ENCODE measurements around the gene PLXNA2. TPM values are rescaled to one million over a fixed set of nuclear protein-coding genes. Genes with fewer than 3 reads are reported as not detected.

PLXNA2 gene
- total RNA-seq, 1 donor from 2014 or later = 9.3 TPM

DNA sequence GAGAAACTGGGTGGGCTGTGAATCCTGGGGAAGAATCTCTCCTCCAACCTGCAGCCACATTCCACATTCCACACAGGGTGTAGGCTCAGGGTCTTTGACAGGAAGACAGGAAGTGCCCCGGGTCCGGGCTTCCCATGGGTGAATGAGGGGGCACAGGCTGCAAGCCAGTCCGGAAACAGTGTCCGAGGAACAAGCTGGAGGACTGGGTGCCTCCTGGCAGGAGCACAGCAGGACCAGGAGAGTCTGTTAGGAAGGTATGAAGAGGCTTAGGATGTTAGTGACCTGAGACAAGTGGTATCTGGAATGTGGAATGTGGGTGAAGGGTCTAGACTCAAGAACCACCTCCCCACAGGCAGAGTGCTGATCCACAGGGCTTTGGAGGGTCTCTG, 212.3 kb downstream of the PLXNA2 start:
- ATAC-seq (no peak), DNase-seq (ENCODE audit: low spot score) (no peak)

DNA sequence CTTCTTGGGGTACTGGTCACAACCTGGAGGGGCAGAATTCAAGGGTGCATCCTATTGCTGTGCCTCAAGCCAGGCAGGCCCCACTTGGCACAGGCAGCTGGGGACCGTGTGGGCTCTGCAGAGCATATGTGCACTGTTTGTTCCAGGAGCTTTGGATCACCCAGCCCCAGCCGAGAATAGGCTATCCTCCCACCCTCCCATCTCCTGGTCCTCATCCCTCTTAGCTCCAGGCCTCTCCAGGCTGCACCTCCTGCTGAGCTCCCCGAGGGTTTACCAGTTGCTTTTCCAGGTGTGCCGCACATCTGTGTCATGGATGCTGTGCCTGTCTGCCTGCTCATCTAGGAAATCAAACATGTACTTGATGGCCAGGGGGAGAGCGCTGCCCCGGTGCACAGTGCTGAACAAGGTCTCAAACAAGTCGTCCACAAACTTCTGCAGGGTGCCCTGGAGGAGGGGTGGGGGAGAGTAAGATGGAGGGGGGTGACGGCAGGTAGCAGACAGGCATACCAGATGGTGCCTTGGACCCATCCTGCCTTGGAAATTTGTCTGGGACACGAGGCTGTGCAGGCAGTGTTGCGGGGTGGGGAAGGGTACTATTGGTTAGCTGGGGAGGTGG, 212.8 kb downstream of the PLXNA2 start:
- ATAC-seq = no peak
- no peak for DNase-seq (ENCODE audit: low spot score)

DNA sequence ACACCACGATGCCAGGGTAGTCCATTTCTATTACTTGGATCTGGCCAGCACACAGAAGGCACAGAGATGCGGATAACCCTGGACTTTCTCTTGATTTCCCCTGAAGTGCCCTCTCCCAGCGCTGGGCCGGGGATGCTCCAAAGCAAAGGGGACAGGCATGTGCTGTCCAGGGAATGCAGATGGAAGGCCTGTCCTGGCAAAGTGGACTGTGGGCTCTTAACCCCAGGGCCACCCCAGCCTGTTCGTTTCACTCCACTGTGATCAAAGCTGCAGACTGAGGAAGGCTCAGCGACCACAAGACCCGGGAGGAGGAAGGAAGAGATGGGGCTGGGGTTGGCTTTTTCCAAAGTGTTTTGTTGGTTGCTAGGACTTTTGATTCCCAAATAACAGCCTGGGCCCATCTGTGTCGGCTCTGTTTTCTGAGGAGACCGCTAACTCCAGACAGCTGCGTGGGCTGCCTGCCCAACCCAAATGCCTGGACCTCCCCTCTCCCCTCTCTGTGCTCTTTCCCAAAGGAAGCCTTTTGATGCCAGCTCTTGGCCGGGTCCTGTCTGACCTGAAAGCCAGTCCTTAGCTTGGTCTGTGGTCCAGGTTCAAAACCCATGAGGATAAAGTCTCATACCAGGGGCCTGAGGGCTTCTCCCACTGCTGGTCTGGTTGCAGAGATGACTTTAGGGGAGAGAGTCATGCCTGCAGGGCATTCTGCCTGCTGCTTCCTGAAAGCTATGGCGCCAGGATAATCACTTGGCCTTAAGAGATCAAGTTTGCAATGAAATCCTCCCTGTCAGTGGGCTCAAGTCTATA, 213.7 kb downstream of the PLXNA2 start:
- ATAC-seq (no peak), DNase-seq (ENCODE audit: low spot score) (no peak)

DNA sequence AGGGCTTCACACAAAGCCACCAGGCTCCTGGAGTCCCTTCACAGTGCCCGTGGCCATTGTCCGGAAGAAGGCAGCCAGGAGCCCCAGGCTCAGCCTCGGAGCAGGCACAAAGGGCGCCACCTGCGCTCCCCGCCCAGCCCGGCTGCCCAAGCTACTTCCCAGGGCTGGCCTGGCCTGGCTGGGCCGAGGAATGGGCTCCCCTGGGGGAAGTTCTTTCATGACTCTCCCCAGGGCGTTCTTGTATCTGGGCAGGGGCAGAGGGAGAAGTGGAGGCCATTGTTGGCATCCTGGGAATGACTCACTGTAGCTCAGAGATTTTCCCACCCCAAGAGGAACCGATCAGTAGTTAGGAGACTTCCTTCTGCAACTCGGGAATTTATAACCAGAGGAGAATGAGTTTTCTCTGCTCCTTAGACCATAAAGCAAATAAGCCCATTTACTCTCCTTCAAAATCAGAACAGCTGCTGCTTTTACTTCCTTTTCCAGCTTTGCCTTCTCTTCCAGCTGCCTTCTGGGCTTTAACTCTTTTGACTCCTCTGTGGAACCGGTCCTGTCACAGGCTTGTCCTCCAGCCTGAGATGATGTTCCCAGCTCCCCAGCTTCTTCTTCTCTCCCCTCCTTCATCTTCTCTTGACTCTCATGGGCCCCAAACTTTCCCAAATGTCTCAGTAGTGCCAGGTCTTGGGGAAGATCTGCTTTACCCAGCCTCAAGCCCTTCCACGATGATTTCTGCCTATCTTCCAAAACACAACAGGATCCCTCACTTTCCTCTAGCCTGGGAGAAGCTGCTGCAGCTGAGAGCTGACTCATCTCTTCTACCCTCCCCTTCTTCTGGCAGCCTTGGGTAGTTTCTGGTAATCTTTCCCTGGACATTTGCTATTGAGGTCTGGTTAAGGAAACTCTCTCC, 214.6 kb downstream of the PLXNA2 start:
- ATAC-seq (no peak), DNase-seq (ENCODE audit: low spot score) (no peak)

DNA sequence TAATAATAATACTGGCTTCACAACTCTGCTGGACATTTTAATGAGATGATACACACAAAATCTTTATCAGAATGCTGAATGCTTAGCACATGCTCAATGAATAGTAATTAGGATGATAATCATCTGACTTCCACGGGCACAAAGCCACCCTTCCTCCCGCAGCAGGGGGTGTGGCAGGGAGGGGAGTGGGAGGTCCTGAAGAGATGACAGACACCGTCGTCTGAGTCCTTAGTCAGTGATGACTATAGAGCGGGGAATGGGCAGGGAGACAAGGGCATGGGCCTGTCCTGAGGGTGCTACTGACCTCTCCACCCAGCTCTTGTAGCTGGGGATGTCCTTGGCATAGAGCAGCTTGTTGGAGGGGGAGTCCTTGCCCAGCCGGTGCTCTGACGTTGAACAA, 215.7 kb downstream of the PLXNA2 start:
- ATAC-seq (no peak), DNase-seq (ENCODE audit: low spot score) (no peak)

DNA sequence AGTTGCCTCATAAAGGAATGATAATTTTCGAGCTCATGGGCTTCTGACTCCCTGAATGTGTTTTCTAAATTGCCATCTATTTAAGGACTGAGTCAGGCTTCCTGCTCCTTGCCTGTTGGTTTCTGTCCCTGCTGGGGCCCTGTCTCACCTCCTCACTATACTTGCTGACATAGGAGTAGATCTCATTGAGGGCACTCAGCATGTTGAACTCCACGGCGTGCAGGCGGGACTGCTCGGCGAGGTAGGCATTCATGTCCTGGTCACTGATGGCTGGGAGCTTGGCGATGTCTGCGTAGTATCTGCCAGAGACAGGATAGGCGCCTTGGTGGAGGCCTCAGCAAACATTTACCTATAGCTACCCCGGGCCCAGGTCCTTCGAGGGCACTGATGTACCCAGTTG, 216.3 kb downstream of the PLXNA2 start:
- DNase-seq (ENCODE audit: low spot score) = no peak
- ATAC-seq = no peak

DNA sequence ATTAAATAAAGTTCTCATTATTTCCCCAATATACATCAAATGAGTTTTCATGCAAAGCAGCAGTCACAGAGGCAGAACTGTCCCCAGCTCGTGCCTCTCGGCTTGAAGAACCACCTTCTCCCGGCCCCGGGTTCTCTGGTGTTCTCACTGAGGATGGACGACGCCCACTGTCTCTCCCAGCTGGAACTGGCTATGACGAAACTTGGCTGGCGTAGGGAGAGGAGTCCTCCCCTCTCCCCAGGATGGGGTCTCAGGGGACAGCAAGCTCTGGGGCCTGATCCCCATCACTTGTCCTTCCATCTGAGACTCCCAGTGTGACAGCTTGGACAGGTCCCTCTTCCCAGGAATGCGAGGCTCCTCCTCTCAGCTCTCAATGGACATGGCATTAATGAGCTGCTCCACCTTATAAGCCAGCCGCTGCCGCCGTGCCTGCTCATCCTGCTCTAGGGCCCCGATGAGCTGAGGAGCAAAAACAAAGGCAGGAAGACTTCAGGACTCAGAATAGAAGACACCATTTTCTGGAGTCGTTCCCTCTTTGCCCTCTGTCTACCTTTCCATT, 217.2 kb downstream of the PLXNA2 start:
- ATAC-seq (no peak), DNase-seq (ENCODE audit: low spot score) (no peak)

DNA sequence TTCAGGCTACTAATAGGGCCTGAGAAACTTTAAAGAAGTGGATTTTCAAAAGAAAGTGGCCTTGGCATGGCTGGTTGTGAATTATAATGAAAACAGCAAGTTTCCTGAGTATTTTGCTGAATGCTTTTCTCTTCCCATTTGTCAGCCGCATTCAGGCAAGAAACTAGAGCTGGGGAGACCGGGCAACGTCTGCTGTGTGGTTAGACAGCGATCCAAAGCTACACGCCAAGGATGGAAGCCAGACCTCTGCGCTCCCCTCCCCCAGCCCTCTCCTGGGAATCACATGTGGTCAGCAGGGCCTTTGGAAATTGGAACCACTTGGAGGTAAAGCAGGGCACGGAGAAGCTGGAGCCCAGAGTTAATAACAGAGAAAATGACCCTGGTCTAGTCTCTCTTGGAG, 219.2 kb downstream of the PLXNA2 start:
- DNase-seq (ENCODE audit: low spot score) = no peak
- ATAC-seq = no peak

DNA sequence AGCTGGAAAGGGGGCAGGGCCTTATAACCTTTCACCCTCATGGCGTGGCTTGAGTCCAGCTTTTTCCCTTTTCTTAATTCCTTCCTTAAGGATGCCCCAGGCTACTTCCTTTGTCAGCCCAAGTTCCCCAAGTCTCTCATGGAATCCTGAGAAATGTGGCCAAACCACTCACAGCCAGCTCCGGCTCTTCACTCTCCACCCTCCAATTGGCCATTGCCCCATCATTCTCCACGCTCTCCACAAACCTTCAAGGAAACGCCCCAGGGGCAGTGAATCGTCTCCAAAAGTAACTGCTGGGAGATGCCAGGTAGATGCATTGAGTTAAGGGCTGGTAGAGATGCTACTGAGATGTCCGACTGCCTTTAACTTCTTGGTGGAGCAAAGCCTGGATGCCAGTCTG, 219.8 kb downstream of the PLXNA2 start:
- ATAC-seq (no peak), DNase-seq (ENCODE audit: low spot score) (no peak)

DNA sequence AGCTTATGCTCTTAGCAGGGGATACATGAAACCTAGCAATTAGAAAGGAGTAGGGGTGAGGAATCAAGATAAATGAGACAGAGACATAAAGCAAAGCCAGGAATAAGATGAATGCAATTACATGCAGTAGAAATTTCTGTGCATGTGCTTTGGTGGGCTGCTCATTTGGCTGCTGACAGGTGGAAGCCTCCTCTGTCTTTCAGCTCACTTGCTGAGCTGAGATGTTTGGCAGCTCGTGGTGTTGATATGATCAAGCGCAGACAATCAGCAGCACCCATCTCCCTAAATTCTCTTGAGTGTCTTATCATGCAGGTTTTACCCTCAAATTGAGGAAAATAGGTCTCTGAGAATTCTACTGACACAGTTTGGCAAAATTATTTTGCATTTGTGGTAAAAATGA, 224.9 kb downstream of the PLXNA2 start:
- ATAC-seq (no peak), DNase-seq (ENCODE audit: low spot score) (no peak)

DNA sequence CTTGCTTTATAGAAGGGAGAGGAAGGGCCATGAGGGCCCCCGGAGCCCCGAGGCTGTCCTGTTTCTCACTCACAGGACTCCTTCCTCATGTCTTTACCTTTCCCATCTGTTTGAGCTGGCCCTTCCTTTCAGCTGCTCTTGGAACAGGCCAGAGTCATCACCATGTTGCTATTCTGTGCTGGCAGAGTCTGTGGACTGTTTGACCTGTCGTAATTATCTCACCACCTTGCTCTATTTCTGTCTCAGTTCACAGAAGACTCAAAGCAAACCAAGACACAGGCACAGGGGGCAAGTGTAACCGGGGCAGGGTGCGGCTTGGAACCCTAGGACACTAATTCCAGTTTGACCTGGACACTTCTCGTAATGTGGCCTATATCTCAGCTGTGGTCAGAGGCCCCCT, 228.9 kb downstream of the PLXNA2 start:
- ATAC-seq (no peak), DNase-seq (ENCODE audit: low spot score) (no peak)

DNA sequence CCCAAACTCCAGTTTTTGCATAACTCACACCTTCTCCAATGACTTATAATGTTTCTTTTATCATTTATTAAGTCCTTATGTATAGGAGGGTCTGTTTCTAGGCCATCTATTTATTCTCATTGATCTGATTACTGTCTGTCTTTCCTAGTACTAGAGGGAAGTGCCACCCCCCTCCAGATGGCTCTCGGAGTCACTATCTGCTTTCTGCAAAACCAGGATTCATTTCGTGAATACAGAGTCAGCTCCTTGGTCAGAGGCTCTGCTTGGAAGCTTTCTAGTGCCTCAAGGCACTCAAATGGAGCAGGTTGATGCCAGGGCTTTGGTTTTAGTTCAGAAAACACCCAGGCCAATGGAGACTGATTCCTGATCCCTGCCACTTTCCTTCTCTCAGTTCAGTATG, 231.0 kb downstream of the PLXNA2 start:
- DNase-seq (ENCODE audit: low spot score) (no peak), ATAC-seq (no peak)

DNA sequence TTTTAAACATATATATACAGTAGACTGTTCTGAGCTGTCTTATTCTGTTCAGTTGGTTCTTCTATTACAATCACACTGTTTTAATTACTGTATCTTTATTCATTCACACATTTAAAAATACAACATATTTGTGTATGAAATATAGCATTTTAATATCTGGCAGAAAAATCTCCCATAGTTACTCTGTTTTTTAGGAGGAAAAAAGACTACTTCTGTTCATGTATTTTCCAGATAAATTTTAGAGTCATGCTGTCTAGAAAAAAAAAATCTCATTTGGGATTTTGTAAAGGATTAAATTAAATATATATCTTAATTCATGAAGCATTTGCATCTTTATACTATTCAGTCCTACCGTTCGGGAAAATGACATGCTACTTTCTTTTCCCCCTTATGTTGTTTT, 231.5 kb downstream of the PLXNA2 start:
- DNase-seq (ENCODE audit: low spot score) (no peak), ATAC-seq (no peak)

DNA sequence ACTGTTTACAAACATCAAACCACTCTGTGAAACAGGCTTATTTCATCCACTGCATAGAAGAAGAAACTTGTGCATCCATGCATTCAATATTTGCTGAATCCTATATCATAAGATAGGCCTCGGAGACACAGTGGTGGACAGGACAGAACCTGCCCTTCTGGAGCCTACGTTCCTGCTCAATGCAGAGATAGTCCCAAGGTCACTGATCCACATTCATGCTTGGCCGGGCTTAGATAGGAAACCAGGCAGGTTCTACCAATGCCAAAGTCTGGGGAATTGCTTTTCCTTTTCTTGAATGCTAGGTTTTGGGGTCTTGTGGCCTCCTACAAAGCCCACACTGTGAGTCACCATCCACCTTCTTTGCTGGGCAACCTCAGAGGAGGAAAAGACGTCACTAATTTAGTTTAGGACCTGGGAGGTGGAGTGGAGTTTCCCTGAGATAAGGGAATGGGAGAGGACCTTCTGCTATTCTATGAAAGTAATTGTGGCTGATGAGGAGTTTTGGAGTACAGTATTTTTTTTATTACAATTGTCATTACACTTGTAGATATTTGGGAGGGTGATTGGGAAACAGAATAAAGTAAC, 233.6 kb downstream of the PLXNA2 start:
- DNase-seq (ENCODE audit: low spot score) (no peak), ATAC-seq (no peak)

DNA sequence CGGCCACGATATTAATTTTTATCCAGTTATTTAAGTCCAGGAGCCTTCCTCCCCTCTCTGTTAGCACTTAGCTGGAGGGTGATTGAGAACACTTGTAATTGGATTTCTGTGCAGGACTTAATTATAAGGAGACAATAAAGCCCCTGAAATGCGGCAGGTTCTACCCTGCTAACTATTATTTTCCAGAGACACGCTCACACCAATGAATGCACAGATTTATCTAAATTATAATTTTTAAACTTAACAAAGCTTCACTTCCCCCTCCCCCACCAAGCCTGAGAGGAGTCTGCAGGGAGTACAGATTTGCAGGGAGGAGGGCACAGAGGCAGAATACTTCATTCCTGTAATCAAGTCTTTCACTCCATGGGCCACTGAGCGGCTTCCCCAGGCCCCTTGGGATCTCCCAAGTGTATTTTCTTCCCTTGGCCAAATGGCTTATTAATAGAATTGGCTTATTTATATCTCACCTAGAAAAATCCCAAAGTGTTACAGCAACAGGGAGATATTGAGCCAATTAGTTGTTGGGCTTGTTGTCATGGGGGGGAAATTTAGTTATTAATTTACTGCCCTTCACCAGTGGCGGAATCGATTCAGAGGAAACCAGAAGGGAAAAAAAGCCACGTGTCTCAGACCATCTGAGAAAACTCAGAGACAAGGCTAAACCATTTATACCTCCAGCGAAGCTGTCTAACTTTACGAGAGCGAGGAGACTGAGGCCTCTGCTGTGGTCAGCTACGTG, 234.3 kb downstream of the PLXNA2 start:
- no peak for DNase-seq (ENCODE audit: low spot score)
- no peak for ATAC-seq

DNA sequence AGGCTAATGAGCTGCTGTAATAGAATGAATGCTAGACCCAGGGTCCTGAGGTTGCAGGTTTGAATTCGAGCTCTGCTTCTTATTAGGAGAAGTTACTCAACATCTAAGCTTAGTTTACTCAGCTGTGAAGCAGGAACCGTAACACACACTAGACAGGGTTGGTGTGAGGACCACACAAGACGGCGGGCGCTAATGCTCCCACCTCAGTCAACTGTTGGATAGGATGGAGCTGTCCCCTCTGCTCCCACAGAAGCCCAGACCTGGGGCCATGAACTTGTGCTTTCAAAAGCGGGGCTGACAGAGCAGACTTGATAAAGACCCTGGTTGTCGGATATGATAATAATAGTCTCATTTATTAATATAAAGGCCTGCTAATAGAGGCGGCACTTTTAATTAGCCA, 234.9 kb downstream of the PLXNA2 start:
- no peak for ATAC-seq

DNA sequence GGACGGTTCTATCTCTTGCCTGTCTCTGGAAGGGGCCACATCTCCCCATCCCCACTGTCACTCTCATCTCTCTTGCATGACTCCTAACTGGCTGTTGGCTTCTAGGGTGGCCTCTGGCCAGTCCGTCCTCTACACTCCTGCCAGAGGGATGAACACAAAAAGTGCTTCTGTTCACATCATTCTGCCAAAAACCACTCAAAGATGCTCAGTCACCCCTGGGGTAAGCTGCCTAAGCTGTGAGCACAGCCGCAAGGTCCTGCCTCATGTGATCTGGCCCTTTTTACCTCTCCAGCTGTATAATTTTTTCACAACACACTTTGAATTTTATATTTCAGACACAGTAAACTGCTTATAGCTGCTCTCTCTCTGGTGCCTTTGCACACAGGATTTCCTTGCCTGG, 235.7 kb downstream of the PLXNA2 start:
- ATAC-seq = no peak
- DNase-seq (ENCODE audit: low spot score) = no peak

More for the DNA sequence above, 234.9 kb downstream of the PLXNA2 start:
- DNase-seq (ENCODE audit: low spot score) = no peak

DNA sequence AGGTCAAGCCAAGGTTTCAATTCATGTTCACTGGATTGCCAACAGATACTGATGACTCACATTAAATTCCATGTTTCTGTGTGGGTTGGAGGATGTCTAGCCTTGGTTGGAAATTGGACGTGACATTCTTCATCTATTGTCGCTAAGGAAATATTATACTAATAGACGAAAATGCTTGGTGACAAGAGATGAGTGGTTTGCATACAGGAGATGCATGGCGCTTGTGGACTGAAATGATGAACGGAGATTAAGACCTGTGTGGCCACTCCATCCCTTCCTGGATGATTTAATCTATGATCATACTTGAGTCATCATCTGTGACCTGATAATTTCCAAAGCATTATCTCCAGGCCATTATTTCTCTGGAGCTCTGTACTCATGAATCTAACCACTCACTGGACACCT, 236.2 kb downstream of the PLXNA2 start:
- ATAC-seq = no peak

DNA sequence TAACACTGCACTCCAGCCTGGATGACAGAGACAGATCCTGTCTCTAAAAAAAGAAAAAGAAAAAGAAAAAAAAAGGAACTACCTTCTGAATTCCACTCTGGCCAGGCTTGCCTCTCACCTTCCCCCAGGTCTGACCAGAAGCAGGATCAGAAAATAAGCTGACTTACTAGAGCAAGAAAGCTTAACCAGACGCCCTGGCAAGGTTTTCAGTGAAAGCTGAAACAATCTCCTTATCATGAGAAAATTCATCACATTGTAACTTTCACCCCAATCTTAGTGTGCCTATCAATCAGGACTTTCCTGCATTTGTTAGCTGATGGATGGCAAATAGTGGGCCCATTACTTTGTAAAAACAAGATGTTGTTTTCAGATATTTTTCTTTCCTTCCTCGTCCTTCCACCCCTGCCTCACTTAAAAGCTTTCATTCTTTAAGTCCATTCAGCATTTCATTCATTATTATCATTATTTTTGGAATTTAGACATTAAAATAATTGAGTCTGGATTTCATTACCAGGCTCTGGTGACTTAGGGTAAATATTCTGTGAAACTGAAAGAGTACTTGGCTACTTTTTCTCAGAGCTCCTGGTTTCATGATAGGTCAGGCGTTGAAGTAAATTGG, 236.8 kb downstream of the PLXNA2 start:
- ATAC-seq (no peak), DNase-seq (ENCODE audit: low spot score) (no peak)

More for the DNA sequence above, 236.2 kb downstream of the PLXNA2 start:
- DNase-seq (ENCODE audit: low spot score) = no peak

Measured in left lobe of liver (tissue), 2 donors.